ENCODE results near the gene CCNDBP1.

DNA sequence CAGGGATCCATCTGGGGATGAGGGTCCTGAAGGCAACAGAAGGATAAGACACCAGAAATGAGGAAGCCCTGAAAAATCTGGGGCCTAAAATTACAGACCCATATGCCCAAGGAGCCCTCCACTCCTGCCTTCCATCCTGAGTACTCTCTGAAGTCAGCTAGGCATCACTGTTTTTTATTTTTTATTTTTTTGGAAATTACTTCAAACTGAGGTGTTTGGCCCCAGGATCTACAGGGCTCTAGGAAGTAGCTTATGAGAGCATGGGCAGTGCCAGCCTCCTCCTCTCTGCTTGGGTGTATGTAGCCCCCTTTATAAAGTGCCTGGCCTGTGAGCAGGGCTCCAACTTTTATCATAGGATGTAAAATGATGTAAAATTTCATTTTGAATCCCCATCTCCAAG is 27.7 kb downstream of the CCNDBP1 start:
- TF ChIP-seq POLR2AphosphoS5 (IDR thresholded peaks at IDR 0.05) (no peak), POLR2A (IDR thresholded peaks at IDR 0.05; ENCODE audit: low read depth) (no peak), EP300 (IDR thresholded peaks at IDR 0.05) (no peak)
- TF ChIP-seq, protein P1, sequence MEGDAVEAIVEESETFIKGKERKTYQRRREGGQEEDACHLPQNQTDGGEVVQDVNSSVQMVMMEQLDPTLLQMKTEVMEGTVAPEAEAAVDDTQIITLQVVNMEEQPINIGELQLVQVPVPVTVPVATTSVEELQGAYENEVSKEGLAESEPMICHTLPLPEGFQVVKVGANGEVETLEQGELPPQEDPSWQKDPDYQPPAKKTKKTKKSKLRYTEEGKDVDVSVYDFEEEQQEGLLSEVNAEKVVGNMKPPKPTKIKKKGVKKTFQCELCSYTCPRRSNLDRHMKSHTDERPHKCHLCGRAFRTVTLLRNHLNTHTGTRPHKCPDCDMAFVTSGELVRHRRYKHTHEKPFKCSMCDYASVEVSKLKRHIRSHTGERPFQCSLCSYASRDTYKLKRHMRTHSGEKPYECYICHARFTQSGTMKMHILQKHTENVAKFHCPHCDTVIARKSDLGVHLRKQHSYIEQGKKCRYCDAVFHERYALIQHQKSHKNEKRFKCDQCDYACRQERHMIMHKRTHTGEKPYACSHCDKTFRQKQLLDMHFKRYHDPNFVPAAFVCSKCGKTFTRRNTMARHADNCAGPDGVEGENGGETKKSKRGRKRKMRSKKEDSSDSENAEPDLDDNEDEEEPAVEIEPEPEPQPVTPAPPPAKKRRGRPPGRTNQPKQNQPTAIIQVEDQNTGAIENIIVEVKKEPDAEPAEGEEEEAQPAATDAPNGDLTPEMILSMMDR (IDR thresholded peaks at IDR 0.05) = no peak
